Psoas muscle (tissue), 8 donors: ENCODE results near the gene SYNM. TPM values are rescaled to one million over a fixed set of nuclear protein-coding genes. Genes with fewer than 3 reads are reported as not detected.

Source experiments
- ATAC-seq, 4 donors: fragments of 200-7000 bp; cut with Tn5 transposase; one replicate each; pipeline ENCODE4 v1.9.1; 2020; ENCODE audit warnings: moderate library complexity in 3 of 4, mild to moderate bottlenecking in 2 of 4
- DNase-seq, 2 donors: peaks; one replicate each; pipeline ENCODE4 v3.0.0-alpha.2; 2020
- H3K27ac ChIP-seq: fragments of 200-600 bp; one replicate; pipeline ENCODE4 v1.8.0; 2022
- H3K27me3 ChIP-seq, 3 donors: fragments of 200-600 bp in 1 of 3; one replicate each; pipeline versions ENCODE4 v1.6.1 to v1.8.0; 2013 to 2022; ENCODE audit warnings: low read length in 2 of 3, mild to moderate bottlenecking in 2 of 3, moderate library complexity in 1 of 3; ENCODE audit not compliant: insufficient read depth in 3 of 3
- H3K36me3 ChIP-seq, 2 donors: fragments of 200-600 bp in 1 of 2; one replicate each; pipeline versions ENCODE4 v1.6.1 to v1.8.0; 2013 to 2022; ENCODE audit warnings: low read depth in 1 of 2, mild to moderate bottlenecking in 1 of 2, moderate library complexity in 1 of 2; ENCODE audit not compliant: insufficient read depth in 1 of 2
- H3K4me1 ChIP-seq: fragments of 200-600 bp; one replicate; pipeline ENCODE4 v1.8.0; 2022
- H3K4me3 ChIP-seq: fragments of 200-600 bp; one replicate; pipeline ENCODE4 v1.8.0; 2022; ENCODE audit warnings: mild to moderate bottlenecking
- H3K9me3 ChIP-seq: fragments of 200-600 bp; one replicate; pipeline ENCODE4 v1.8.0; 2022
- CTCF ChIP-seq: fragments of 200-600 bp; IDR thresholded peaks from one replicate; pipeline ENCODE4 v1.8.0; 2022; ENCODE audit warnings: antibody characterized with exemption
- WGBS, 3 donors: extraction: QIAGEN DNeasy Blood & Tissue Kit; methylation state at CpG; one replicate each; pipeline versions ENCODE4 v1.1.6 to v1.1.7; 2013; 5-methylcytosine and 5-hydroxymethylcytosine counted together
- intact Hi-C, 2 donors: fragments of 100-400 bp; cut with DNase I; formaldehyde crosslinking; loops; one replicate each; pipeline versions ENCODE4 v1.11.0 to v1.14.2; 2022
- polyA plus RNA-seq, 3 donors: library from polyadenylated mRNA; stranded (reverse); fragments of 200-250 nt; gene quantifications; one replicate each; pipeline ENCODE4 v1.2.3, GENCODE V29; 2013
- total RNA-seq, 4 donors: library from RNA; stranded (reverse); fragmentation: NEBNext Ultra II Directional in 2 of 4; extraction: Animal tissue kit (Norgen Biotek cat#: 25700) in 2 of 4; gene quantifications; one replicate each; pipeline versions ENCODE4 v1.2.1 to v1.2.4, GENCODE V29; 2021 to 2023
- donor health status: healthy with polysubstance abuse.
- donor health status: DM: no; HTN: no; CAD: no; lungs with moderate emphysema.
- donor health status: Bipolar disorder and iron deficiency.
- donor health status: healthy.
- donor health status: DM: yes; HTN: yes; CAD: no.
- donor health status: DM: no; HTN: no; CAD: no.
- donor health status: DM: no; HTN: no; CAD: no.
- donor health status: DM: yes; HTN: yes; CAD: no.

Gene SYNM
- total and polyA plus RNA-seq, 7 donors = 77.5 to 380 (median 291) TPM

GRCh38 chr15:99148851-99149276, 44.0 kb downstream of the SYNM start:
- TF ChIP-seq CTCF = no peak

GRCh38 chr15:99149366-99149765, 44.5 kb downstream of the SYNM start:
- no peaks in the 10 kb centered on the region for H3K27me3 ChIP-seq
- TF ChIP-seq CTCF = no peak
- peaks cover 16% of the 10 kb centered on the region for H3K4me1 ChIP-seq
- H3K4me3 ChIP-seq = no peak overlapping the region
- no peak for DNase-seq
- peak overlapping the region; percentile 34 for H3K27ac ChIP-seq
- intact Hi-C loops = no loop called here
- ATAC-seq = peak in 2 of 4 donors; percentile 3 to 12
- H3K9me3 ChIP-seq = no peaks in the 10 kb centered on the region
- WGBS, 3 donors = 78 to 90% (median 78%) methylated on average over 4 of the region's 4 CpGs
- no peaks in the 10 kb centered on the region for H3K36me3 ChIP-seq

More at GRCh38 chr15:99148851-99149276, 44.0 kb downstream of the SYNM start:
- ATAC-seq (peak; percentile 21 to 66 (median 56)), DNase-seq (no peak)
- H3K9me3 ChIP-seq = no peaks in the 10 kb centered on the region
- intact Hi-C loops = no loop called here
- H3K4me1 ChIP-seq = peaks cover 21% of the 10 kb centered on the region
- H3K27ac ChIP-seq = peak overlapping the region; percentile 34
- WGBS, 3 donors = 18 to 26% (median 24%) methylated on average over 7 of the region's 7 CpGs
- H3K27me3 ChIP-seq = no peaks in the 10 kb centered on the region
- H3K36me3 ChIP-seq = no peaks in the 10 kb centered on the region
- H3K4me3 ChIP-seq = no peak overlapping the region

- 52 to 76% (median 68%) methylated on average over 2 of the region's 2 CpGs for WGBS, 3 donors
- Histone ChIP-seq H3K27me3 (no peaks in the 10 kb centered on the region), H3K4me3 (no peak overlapping the region), H3K4me1 (peaks cover 12% of the 10 kb centered on the region), H3K36me3 (peaks cover 0 to 7% of the 10 kb centered on the region in 2 donors), H3K27ac (no peak overlapping the region), H3K9me3 (no peaks in the 10 kb centered on the region)
- intact Hi-C loops = loop anchor here in 1 of 2 donors (2.0 kb wide), 1 partner anchor 14 kb away; no protein-coding TSS in a partner anchor
- no peak for TF ChIP-seq CTCF
- DNase-seq = no peak
- no peak for ATAC-seq
Observed at GRCh38 chr15:99151156-99151555, 46.3 kb downstream of the SYNM start.

GRCh38 chr15:99153026-99153535, 48.2 kb downstream of the SYNM start:
- peaks cover 0 to 11% of the 10 kb centered on the region in 2 donors for H3K36me3 ChIP-seq
- peaks cover 12% of the 10 kb centered on the region for H3K4me1 ChIP-seq
- DNase-seq (no peak), ATAC-seq (no peak)
- intact Hi-C loops = no loop called here
- whole genome bisulfite sequencing, 3 donors = 53 to 77% (median 55%) methylated on average over 6 of the region's 6 CpGs
- TF ChIP-seq CTCF = no peak
- no peak overlapping the region for H3K27ac ChIP-seq
- no peaks in the 10 kb centered on the region for H3K27me3 ChIP-seq
- no peaks in the 10 kb centered on the region for H3K9me3 ChIP-seq
- no peak overlapping the region for H3K4me3 ChIP-seq

GRCh38 chr15:99154271-99154670, 49.4 kb downstream of the SYNM start:
- Histone ChIP-seq H3K9me3 (no peaks in the 10 kb centered on the region), H3K27ac (no peak overlapping the region), H3K36me3 (peaks cover 0 to 11% of the 10 kb centered on the region in 2 donors), H3K27me3 (no peaks in the 10 kb centered on the region), H3K4me3 (no peak overlapping the region), H3K4me1 (peaks cover 1% of the 10 kb centered on the region)
- DNase-seq (no peak), ATAC-seq (no peak)
- TF ChIP-seq CTCF = no peak
- intact Hi-C loops = no loop called here
- WGBS, 3 donors = 61 to 66% (median 61%) methylated on average over 2 of the region's 2 CpGs
